Frontal cortex (tissue), 4 donors: Measurements from ENCODE around the gene NDUFA8. TPM values are rescaled to one million over a fixed set of nuclear protein-coding genes. Genes with fewer than 3 reads are reported as not detected.
A peak's percentile ranks its signal among the peaks of the same experiment; 100 is the strongest.

Experiments
- DNase-seq, 2 donors: peaks; one replicate each; pipeline ENCODE4 v3.0.0; 2012; ENCODE audit warnings: low spot score in 2 of 2
- FAIRE-seq: peaks from 2 replicates; lab custom pipeline; 2012; peaks lifted over from hg19 to GRCh38; lab: Jason Lieb, UNC
- total RNA-seq: library from RNA; depleted of rRNA; stranded (reverse); fragments of >200 nt; gene quantifications from one replicate; pipeline ENCODE4 v1.2.3, GENCODE V29; 2014
- donor health status: control.
- donor health status: control.
- donor health status: control.

The NDUFA8 gene
- total RNA-seq, 1 donor from 2014 or later = 33.8 TPM

DNA sequence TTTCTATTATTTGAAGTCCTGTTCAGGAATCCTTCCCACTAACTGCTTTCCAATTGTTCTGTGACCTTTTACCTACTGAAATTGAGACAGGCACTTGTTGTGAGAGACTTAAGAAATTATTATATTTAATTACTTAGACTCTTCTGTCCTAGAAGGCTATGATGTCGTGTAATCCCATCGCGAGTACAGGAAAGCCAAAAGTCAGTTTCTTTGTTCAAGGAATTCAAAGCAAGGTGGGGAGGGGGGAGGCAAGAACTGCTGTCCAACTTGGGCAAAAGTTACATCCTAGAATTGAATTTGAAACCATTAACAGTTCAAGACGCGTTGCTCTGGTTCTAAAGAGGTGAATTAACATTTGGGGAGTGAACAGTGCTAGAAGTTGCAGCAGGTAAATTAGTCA, 17.9 kb downstream of the NDUFA8 start:
- FAIRE-seq = no peak
- no peak for DNase-seq

DNA sequence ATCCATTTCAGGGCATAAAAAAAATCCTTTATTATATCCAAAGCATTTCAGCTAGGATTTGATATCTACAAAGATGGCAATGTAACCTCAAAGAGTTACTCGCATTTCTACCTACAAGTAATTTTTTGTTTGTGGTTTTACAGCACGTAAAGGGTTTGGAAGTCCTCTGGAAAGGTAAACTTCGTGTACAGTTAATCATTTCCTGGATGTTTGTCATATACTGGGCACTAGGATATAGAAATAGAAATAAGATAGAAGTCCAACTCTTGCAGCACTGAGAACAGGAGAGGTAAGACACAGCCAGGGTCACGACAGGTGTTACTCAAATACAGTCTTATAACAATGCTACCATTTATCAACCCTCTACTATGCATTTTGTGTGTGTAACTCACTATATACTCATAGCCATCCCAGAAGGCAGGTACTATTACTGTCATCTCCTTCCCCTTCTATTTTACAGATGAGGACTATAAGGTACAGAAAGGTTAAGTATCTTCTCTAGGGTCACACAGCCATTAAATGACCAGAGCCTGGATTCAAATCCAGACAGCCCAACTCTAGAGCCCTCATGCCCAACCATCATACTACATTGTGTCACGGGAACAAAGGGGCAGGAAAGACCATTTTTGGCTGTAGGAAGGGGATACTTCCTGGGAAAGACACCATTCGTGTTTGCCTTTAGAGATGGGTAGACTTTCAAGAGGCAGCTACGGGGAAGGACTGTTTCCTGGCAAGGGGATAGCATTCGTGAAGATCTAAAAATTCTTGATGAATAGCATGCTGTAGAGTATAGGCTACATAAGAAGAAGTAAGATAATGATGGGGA, 19.0 kb downstream of the NDUFA8 start:
- FAIRE-seq (no peak), DNase-seq (no peak)

DNA sequence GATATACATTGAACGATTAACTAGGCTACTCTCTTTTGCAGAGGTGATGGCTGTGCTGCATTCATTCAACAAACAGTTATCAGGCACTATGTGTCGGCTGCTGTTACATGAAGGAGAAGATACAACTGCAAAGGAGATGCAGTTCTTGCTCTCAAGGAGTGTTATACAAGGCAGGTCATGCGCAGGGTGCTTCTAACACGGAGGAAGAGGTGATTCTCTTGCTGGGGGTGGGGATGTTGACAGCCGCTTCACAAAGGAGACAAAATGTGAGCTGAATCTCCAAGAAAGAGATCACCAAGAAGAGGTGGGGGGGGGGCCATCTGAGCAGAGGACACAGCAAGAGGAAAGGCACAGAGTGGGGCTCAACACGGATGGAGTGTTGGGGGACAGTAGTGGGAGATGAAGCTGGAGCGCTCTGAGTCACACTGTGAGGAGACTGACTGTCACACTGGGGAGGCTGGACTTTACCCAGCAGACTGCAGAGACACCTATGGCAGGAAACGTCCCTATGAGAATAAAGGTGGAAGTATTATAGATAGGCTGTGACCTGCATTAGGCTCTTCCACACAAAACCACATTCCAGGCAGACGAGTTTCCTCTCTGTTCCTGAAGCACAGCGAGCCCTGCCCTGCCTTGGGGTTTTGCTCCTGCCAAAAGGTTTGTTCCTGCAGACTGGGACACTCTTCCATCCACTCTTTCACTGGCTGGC, 20.9 kb downstream of the NDUFA8 start:
- no peak for DNase-seq
- FAIRE-seq = no peak

DNA sequence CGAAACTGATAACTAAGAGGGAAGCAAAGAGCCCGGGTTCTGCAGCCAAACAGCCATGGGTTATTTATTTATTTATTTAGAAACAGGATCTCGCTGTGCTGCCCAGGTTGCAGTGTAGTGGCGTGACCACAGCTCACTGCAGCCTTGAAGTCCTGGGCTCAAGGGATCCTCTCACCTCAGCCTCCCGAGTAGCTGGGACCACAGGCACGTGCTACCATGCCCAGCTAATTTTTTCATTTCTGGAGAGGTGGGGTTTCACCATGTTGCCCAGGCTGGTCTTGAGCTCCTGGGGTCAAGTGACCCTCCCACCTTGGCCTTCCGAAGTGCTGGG, 24.1 kb downstream of the NDUFA8 start:
- no peak for FAIRE-seq
- DNase-seq = no peak

DNA sequence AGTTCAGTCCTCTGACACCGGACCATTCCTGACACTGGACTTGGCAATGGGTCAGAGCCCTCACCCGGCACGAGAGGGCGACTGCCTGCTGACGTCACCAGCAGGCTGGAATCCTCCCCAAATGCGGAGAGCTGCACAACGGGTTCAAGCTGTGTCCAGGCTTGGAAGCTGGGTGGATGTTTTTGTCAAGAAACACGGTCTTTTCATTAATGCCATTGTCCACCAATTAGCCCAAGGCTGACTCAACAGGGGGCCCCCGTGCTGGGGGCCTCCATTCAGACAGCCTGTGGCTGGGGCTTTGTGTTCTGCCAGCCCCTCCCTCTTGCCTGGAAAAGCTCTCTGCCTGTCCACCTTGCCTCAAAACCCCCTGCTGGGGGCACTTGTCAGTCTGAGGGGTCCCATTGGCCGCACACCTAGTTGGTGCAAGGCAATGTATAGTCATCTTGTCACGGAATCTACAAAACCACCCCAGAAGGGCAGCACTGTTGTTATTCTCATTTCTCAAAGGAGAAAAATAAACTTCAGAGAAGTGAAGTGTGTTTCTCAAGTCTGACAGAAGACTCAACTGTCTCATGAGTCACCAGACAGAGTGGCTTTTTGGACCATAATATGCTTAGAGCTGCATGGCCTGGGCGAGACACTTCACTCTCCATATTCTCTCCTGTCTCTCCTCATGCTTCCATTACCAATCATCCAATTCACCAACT, 24.6 kb downstream of the NDUFA8 start:
- no peak for FAIRE-seq
- no peak for DNase-seq

DNA sequence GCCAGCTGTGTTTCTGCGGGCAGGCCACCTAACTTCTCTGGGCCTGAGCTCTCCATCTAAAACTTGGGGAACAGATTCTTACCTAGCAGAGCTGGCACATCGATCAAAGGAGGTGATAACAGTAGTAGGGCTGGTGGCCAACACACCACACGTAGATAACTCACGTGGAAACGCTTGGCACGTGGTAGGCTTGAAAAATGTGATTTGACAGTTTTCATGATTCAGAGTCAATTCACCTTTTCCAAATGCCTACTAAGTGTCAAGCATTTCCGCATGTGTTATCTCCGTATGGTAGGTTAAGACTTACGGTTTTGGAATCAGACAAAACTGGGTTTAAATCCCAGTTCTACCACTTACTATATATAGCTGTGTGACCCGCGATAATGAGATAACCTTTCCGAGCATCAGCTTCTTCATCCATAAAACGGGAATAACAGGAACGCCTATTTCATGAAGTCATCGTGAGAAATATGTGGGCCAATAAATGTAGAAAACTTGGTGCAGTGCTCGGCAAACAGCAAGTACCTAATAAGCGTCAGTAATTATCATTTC, 25.5 kb downstream of the NDUFA8 start:
- FAIRE-seq = no peak

DNA sequence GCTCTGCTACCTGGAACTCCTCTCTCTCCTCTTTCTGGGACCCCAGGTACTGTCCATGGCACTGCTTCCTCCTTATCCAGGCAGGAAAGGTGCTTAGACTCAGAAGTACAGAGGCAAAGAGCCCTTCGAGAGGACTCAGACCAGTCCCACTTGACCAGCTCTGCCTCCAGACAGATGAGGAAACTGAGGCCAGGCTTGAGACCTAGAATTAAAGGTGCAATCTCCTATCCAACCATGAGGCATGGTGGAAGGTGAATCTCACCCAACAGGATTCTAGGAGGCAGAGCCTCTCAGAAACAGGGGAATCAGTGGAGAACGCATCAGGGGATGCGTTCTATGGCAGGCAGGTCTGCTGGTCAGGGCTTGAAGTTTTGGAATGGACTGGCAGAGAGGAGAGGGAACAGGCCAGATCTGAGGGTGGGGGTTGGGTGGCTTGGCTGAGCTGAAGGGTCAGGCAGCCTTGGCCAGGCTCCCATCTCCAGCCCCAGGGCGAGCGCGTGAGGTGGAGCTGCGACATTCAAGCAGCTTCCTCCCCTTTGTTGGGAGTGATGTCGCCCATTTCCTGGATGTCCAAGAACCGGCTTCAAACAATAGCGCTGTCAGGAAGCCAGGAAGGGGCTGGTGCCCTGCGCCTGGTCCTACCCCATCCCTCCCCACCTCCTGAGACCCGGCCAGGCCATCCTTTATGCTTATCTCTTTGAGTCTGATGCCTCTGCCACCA, 26.2 kb downstream of the NDUFA8 start:
- FAIRE-seq (no peak), DNase-seq (no peak)

More for the DNA sequence above, 25.5 kb downstream of the NDUFA8 start:
- DNase-seq = no peak

DNA sequence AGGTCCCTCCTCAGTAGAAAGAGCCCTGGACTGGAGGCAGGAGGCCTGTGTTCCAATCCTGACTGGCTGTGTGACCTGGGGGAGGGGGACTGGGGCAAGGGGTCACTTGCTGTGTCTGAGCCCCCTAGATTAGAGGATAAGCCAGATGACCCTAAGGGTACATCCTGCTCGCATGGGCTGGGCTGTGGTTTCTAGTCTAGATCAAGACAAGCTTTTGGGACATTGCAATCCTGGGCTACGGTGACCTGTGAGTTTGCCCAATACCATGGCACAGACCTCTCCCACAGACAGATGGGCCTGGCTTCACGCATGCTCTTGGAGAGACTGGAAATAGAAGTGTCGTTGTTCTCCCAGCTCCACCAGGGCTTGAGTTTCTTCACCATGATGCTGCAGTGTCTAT, 27.0 kb downstream of the NDUFA8 start:
- DNase-seq (no peak), FAIRE-seq (no peak)

DNA sequence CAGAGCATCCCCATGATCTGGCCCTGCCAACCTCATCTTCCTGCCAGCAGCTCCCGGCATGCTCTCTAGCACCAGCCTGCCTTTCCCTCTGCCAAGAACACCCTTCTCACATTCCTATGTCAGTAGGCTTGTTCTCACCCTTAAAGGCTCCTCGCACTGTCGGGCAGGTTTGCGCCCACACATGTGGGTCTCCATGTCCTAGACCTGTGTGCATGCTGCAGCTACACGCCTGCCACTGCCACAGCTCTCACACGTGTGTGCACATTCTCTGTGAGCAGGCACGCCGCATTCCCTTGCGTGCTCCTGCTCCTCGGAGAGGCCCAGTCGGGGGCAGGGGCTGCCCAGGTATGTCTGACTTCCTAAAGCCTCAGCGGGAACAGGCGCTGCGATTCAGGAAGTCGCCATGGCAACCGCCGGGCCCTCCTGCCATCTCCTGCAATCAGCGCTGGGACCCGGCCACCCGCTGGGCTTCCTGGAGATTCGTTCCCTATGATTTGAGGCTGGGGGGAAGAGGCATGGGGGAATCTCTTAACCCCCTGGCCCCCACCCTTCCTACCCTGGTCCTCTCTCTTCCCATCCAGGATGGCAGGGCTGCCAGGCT, 28.1 kb downstream of the NDUFA8 start:
- FAIRE-seq = no peak
- no peak for DNase-seq

DNA sequence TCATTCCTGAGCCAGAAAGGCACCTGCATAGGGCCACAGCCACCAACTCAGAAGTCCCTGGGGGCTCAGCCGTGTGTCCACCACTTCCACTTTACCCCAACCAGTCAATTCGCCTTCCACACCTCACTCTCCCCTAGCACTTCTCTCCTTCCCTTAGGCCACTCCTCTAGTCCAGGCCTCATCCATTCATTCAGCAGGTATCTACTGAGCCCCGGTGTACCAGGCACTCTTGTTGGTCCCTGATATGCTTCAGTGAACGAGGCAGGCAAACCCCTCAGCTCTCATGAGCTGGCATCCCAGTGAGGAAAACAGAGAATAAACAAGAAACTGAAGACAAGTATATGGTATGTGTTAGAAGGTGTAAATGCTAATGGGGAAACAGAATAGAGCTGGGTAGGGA, 28.7 kb downstream of the NDUFA8 start:
- FAIRE-seq (no peak), DNase-seq (no peak)

DNA sequence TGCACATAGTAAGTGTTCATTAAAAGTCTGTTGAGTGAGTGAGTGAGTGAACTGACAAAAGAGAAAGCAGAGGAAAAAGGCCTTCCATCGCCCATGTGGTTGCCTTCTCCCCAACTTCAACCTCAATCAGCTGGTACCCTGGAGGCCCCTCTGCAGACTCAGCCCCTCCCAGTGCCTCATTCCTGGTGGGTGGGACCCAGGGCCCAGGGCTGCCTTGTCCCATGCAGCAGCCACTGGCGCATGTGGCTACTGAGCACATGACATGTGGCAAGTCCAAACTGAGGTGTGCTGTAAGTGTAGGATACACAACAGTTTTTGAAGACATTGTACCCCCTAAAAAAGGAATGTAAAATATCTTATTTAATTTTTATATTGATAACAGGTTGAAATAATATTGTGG, 29.6 kb downstream of the NDUFA8 start:
- DNase-seq (no peak), FAIRE-seq (no peak)

DNA sequence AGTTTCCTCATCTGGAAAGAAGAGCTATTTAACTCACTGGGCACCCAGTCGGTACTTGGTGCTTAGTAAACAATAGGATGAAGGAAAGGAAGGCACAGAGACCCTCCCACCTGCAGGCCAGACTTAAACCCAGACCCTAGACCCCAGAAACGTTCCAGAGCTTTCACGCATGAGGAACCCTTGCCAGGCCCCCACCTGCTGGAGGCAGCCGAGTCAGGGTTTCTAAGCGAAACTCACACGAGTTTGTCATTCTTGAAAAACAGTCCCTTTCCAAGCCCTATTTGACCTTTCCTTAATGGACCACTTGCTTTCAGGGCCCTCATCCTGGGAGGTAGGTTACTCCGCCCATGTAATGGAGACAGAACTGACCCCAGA, 30.6 kb downstream of the NDUFA8 start:
- DNase-seq (no peak), FAIRE-seq (no peak)

DNA sequence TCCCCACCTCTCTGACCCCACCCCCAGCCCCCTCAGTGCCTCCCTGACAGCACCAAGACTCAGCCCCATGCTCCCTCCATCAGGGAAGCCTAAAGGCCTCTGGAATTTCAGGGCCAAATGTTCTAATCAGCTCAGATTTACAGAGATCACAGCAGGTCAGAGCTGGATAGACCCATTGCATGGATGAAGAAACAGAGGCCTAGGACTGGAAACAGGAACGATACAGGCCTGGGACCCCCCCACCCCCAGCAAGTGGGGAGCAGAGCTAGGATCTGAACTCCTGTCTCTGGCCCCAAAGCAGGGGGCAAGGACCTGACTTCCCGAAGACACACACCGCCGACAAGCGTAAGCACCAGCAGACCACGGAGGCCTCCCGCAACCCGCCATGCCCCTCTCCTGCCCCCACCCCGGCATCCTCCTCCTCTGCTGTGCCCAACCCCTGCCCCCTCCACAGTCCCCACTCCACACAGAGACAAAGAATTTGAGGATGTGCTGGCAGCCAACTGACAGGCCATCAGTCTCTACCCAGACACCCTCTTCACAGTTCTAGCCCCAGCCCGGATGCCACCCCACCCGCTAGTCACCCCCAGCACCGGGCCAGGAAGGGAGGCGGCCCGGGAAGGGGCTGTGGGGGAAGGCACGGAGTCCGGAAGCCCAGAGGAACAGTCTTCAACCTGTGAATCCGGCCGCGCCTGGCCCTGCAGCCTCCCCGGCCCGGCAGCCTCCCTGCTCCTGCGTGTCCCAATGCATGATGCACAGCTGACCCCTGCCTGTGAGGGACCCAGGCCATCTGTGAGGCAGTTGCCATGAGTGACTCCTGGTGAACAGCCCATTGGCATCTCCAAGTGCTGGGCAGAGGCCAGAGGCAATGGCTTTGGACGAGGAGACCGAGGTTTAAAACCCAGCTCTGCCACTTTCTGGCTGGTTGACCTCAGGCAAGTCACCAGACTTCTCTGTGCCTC, 31.3 kb downstream of the NDUFA8 start:
- no peak for FAIRE-seq

DNA sequence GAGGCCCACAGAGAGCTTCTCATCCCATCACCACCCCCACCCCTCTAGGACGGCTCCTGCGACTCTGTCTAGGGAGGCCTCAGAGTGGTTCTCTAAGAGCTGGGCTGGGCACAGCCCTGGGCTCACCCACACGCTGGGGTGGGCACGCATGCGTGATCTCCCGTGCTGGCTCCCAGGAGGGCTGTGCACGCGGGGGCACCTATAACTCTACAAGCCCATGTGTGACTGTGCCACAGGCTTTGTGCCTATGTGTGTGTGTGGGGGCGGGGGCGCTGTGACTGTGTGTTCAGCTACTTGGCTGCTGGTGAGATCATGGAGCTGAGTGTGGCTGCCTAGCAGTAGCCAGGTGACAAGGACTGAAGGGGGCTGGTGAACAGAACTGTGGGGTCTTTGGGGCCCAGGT, 32.2 kb downstream of the NDUFA8 start:
- DNase-seq = peak; percentile 36 to 44
- FAIRE-seq = no peak

More for the DNA sequence above, 31.3 kb downstream of the NDUFA8 start:
- no peak for DNase-seq

DNA sequence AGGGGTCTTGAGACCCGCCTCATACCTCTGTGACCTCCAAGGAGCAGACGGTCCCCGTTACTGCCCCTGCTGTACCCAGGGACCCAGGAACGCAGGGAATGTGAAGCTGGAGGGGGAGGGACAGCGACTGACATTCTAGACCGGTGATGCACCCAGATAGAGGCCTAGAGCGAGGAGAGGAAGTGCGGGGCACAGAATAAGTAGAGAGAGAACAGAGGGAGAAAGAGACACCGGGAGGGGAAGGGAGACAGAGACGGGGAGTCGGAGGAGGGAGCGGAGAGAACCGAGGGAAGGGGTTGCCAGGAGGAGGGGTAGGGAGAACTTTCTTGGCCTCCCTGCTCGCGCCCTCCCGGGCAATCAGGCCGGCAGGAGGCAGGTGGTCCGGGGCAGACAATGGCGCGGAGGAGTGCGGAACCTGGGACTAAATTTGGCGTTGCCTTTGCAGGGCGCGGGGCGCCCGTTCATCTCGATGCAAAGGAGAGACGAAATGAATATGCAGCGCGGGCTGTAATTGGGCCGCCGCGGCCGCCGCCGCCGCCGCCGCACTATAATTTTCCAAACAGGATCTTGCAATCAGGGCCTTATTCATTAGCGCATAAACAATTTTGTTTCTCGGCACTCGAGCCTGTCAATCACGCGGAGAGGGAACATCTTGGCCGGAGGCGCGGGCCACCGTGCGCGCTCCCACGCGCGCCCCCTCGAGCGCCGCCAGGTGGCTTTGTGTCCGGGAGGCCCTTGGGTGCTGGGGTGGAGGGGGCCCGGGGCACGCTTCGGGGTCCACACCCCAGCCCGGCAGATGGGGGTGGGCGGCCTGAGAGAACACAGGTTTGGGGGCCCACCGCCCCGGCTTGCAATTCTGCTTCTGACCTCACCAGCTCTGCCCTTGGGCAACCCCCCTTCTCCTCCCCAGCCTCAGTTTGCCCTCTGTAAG, 33.0 kb downstream of the NDUFA8 start:
- FAIRE-seq = no peak
- no peak for DNase-seq

DNA sequence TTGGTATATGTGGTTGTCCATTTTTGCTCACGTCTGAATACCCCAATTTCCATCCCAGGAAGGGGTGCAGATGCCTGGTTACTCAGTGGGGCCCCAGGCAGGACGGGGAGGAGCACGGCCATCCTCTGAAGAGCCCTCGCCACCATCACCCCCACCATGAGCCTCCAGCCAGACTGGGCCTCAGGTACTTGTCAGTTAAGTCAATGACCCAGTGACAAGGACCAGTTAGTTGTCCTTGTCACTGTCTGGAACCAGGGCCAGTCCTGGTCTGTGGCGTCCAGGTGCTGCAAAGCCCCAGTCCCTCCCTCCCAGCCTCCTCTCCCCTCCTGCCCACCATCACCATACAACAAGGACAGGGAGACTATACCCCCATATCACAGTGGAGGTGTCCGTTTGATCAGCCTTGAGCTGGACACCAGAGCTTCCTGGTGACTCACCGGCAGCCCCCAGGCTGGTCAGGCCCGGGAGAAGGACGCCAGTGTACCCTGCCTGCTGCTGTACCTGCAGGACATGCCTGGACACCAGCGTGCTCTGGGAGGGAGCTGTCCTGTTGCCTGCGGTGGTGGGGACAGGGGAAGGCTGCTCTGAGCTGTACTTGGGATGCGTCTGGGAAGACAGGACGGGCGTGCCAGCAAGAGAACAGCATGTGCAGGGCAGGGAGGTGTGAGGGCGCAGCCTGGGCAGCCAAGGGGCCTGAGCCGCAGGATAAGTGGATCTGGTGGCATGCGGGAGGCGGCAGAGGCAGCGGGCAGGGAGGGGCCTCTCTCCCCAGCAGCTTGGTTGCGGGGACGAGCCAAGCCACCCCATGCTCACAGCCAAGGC, 33.9 kb downstream of the NDUFA8 start:
- FAIRE-seq (no peak), DNase-seq (peak in 1 of 2 donors; percentile 36)

DNA sequence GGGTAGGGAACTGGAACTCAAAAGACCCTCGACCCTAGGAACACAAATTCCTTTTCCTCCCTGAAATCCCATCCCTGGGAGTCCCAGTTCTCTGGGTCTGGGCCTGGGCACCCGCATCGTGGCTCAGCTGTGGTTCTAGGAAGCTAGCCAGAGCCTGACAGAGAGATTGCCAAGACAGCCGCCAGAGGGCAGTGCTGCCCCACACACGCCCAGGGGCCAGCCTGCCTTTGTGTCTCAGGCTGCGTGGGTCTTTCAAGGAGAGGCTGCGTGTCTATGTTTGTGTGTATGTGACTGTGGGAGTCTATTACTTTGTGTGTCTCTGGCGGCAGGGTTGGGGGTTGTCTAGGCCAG, 34.4 kb downstream of the NDUFA8 start:
- FAIRE-seq = peak; percentile 69

More for the DNA sequence above, 34.4 kb downstream of the NDUFA8 start:
- DNase-seq = peak; percentile 89 to 92
